ENCODE data around the gene CAMSAP2. TPM values are rescaled to one million over a fixed set of nuclear protein-coding genes. Genes with fewer than 3 reads are reported as not detected.

The CAMSAP2 gene
- polyA plus RNA-seq, 1 donor (not counting 4 experiments of a cell fraction or from before 2014, with no cell fraction given) = 47.8 TPM

GRCh38 chr1:200774311-200774710 lies 35.6 kb downstream of the CAMSAP2 start:
- Histone ChIP-seq H3K27ac (ENCODE audit: control insufficient read depth, insufficient read depth, low read length) (no peak overlapping the region), H3K9me1 (ENCODE audit: control insufficient read depth, extremely low read depth, insufficient read depth, low read length) (no peaks in the 10 kb centered on the region), H4K20me1 (ENCODE audit: control insufficient read depth, extremely low read depth, insufficient read depth, low read length) (peaks cover 2% of the 10 kb centered on the region), H3K9me3 (ENCODE audit: control insufficient read depth, low read depth, low read length) (no peaks in the 10 kb centered on the region), H3K4me1 (ENCODE audit: control insufficient read depth, extremely low read depth, insufficient read depth, low read length) (peaks cover 18% of the 10 kb centered on the region), H2AFZ (ENCODE audit: control insufficient read depth, low read length) (no peak overlapping the region), H3K9ac (ENCODE audit: control insufficient read depth, extremely low read depth, insufficient read depth, low read length) (no peak overlapping the region), H3K36me3 (ENCODE audit: control insufficient read depth in 2 of 2, extremely low read depth in 1 of 2, insufficient read depth in 2 of 2, low read length in 2 of 2) (peaks cover 3 to 7% of the 10 kb centered on the region in 2 experiments), H3K79me2 (ENCODE audit: control insufficient read depth, insufficient read depth, low read length) (peaks cover 65% of the 10 kb centered on the region), H3K4me3 (ENCODE audit: control insufficient read depth in 2 of 3, extremely low read depth in 1 of 3, insufficient read depth in 2 of 3, low read depth in 1 of 3, low read length in 3 of 3) (no peak overlapping the region), H3K4me2 (ENCODE audit: control insufficient read depth, extremely low read depth, insufficient read depth, low read depth, low read length) (no peak overlapping the region), H3K27me3 (ENCODE audit: control insufficient read depth, extremely low read depth, insufficient read depth, low read length) (no peaks in the 10 kb centered on the region)
- FAIRE-seq = no peak
- dilution Hi-C loops (cut with MboI; ENCODE audit: extremely low pct_ligation_motif_present, low sequenced_read_pairs) = no loop called here
- TF ChIP-seq, protein P1, sequence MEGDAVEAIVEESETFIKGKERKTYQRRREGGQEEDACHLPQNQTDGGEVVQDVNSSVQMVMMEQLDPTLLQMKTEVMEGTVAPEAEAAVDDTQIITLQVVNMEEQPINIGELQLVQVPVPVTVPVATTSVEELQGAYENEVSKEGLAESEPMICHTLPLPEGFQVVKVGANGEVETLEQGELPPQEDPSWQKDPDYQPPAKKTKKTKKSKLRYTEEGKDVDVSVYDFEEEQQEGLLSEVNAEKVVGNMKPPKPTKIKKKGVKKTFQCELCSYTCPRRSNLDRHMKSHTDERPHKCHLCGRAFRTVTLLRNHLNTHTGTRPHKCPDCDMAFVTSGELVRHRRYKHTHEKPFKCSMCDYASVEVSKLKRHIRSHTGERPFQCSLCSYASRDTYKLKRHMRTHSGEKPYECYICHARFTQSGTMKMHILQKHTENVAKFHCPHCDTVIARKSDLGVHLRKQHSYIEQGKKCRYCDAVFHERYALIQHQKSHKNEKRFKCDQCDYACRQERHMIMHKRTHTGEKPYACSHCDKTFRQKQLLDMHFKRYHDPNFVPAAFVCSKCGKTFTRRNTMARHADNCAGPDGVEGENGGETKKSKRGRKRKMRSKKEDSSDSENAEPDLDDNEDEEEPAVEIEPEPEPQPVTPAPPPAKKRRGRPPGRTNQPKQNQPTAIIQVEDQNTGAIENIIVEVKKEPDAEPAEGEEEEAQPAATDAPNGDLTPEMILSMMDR (optimal IDR thresholded peaks at IDR 0.05 in 1 of 3, IDR thresholded peaks at IDR 0.05 in 1 of 3, conservative IDR thresholded peaks at IDR 0.05 in 1 of 3; ENCODE audit: extremely low read depth in 1 of 3, insufficient read depth in 2 of 3, low read length in 3 of 3) = no peak
- TF ChIP-seq EZH2 (IDR thresholded peaks at IDR 0.05; ENCODE audit: low read length) = no peak
- DNase-seq (ENCODE audit: low read depth, low spot score) = no peak

DNA sequence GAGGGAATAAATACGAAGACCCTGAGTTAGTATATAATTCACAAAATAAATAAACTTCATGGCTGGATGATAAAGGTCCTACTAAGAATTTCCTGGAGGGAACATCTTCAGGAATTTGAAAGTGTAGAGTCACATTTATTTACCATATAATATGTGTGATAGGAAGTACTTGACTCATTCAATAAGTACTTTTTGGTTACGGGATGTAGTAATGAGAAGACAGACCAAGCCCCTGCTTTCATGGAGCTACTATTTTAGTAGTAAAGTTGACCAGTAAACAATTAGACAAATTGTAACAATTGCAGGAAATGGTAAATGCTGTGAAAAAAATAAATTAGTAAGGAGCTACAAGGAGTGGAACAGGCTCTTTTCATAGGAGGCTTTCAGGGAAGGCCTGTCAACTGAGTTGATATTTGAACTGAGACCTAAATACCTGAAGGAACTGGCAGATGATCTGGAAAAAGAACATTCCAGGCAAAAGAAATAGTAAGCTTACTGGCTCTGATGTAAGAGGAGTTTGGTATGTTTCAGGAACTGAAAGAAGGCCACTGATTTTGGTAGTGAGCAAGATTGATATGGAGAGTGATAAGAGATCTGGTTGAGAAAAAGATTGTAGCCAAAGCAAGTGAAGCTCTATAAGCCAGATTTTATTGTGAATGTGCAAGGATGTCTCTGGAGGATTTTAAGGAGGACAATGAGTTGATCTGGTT lies 36.2 kb downstream of the CAMSAP2 start:
- Histone ChIP-seq H3K4me3 (ENCODE audit: control insufficient read depth in 2 of 3, extremely low read depth in 1 of 3, insufficient read depth in 2 of 3, low read depth in 1 of 3, low read length in 3 of 3) (no peak overlapping the region), H3K79me2 (ENCODE audit: control insufficient read depth, insufficient read depth, low read length) (peaks cover 65% of the 10 kb centered on the region), H3K9ac (ENCODE audit: control insufficient read depth, extremely low read depth, insufficient read depth, low read length) (no peak overlapping the region), H3K4me2 (ENCODE audit: control insufficient read depth, extremely low read depth, insufficient read depth, low read depth, low read length) (no peak overlapping the region), H3K4me1 (ENCODE audit: control insufficient read depth, extremely low read depth, insufficient read depth, low read length) (peaks cover 22% of the 10 kb centered on the region), H3K9me1 (ENCODE audit: control insufficient read depth, extremely low read depth, insufficient read depth, low read length) (no peaks in the 10 kb centered on the region), H3K27me3 (ENCODE audit: control insufficient read depth, extremely low read depth, insufficient read depth, low read length) (no peaks in the 10 kb centered on the region), H3K27ac (ENCODE audit: control insufficient read depth, insufficient read depth, low read length) (no peak overlapping the region), H4K20me1 (ENCODE audit: control insufficient read depth, extremely low read depth, insufficient read depth, low read length) (peaks cover 2% of the 10 kb centered on the region), H2AFZ (ENCODE audit: control insufficient read depth, low read length) (no peak overlapping the region), H3K36me3 (ENCODE audit: control insufficient read depth in 2 of 2, extremely low read depth in 1 of 2, insufficient read depth in 2 of 2, low read length in 2 of 2) (peaks cover 0 to 7% of the 10 kb centered on the region in 2 experiments), H3K9me3 (ENCODE audit: control insufficient read depth, low read depth, low read length) (no peaks in the 10 kb centered on the region)
- dilution Hi-C loops (cut with MboI; ENCODE audit: extremely low pct_ligation_motif_present, low sequenced_read_pairs) = loop anchor here (25.0 kb wide), 1 partner anchor 163 kb away; the partner anchor contains the start of gene KIF14
- FAIRE-seq (peak; percentile 23), DNase-seq (ENCODE audit: low read depth, low spot score) (no peak)
- TF ChIP-seq EZH2 (IDR thresholded peaks at IDR 0.05; ENCODE audit: low read length) = no peak
- TF ChIP-seq, protein P1 (optimal IDR thresholded peaks at IDR 0.05 in 1 of 3, IDR thresholded peaks at IDR 0.05 in 1 of 3, conservative IDR thresholded peaks at IDR 0.05 in 1 of 3; ENCODE audit: extremely low read depth in 1 of 3, insufficient read depth in 2 of 3, low read length in 3 of 3) = no peak

Data from keratinocyte (primary cell).